H1 (cell line): ENCODE data around the gene APOC1. TPM values are rescaled to one million over a fixed set of nuclear protein-coding genes. Genes with fewer than 3 reads are reported as not detected.

Experiments
- CTCF ChIA-PET: fragments of 300-600 bp; sonication (Branson Sonifier 250); formaldehyde crosslinking; loops from one replicate; lab custom pipeline; 2021; ENCODE audit not compliant: partially characterized antibody; lab: Charles Lee
- POLR2A ChIA-PET: fragments of 300-600 bp; sonication (Branson Sonifier 250); formaldehyde crosslinking; loops from one replicate; lab custom pipeline; 2021; ENCODE audit warnings: inconsistent platforms; ENCODE audit not compliant: partially characterized antibody; lab: Charles Lee
- DNase-seq, 2 experiments: peaks; one replicate each; pipeline versions ENCODE4 v3.0.0 to v3.0.0-alpha.2; 2010 to 2022; ENCODE audit warnings: low spot score in 2 of 2, low read depth in 1 of 2, mixed read lengths in 1 of 2
- FAIRE-seq: peaks from 2 replicates; lab custom pipeline; 2011; peaks lifted over from hg19 to GRCh38; lab: Jason Lieb, UNC
- H2AFZ ChIP-seq: 2 replicates; pipeline ENCODE4 v1.8.1; 2012; ENCODE audit warnings: low read length, inconsistent platforms
- H2AK5ac ChIP-seq: 2 replicates; pipeline ENCODE4 v1.6.1; 2013; ENCODE audit warnings: low read depth, low read length
- H2BK120ac ChIP-seq: replicated peaks from 2 replicates; pipeline ENCODE3; 2013; ENCODE audit warnings: low read depth, low read length, inconsistent platforms
- H2BK12ac ChIP-seq: 2 replicates; pipeline ENCODE4 v1.6.1; 2013; ENCODE audit warnings: low read depth, low read length
- H2BK15ac ChIP-seq: 2 replicates; pipeline ENCODE4 v1.6.1; 2013; ENCODE audit warnings: low read length
- H2BK20ac ChIP-seq: 2 replicates; pipeline ENCODE4 v1.6.1; 2013; ENCODE audit warnings: low read length
- H2BK5ac ChIP-seq: 2 replicates; pipeline ENCODE4 v1.6.1; 2013; ENCODE audit warnings: low read depth, low read length
- H3K14ac ChIP-seq: 2 replicates; pipeline ENCODE4 v1.6.1; 2013; ENCODE audit warnings: inconsistent platforms; ENCODE audit not compliant: insufficient read length
- H3K18ac ChIP-seq: 2 replicates; pipeline ENCODE4 v1.6.1; 2013; ENCODE audit warnings: low read length; ENCODE audit errors: extremely low read depth
- H3K23ac ChIP-seq: 2 replicates; pipeline ENCODE4 v1.6.1; 2013; ENCODE audit warnings: inconsistent platforms; ENCODE audit not compliant: insufficient read length
- H3K23me2 ChIP-seq: 2 replicates; pipeline ENCODE4 v1.6.1; 2013; ENCODE audit warnings: low read depth, low read length
- H3K27ac ChIP-seq: 2 replicates; pipeline ENCODE4 v1.6.1; 2011; ENCODE audit warnings: low read depth, low read length, inconsistent platforms
- H3K27me3 ChIP-seq, 4 experiments: replicated peaks in 1 of 4; 1 replicate in 1 of 4; 2 replicates in 3 of 4; pipeline versions ENCODE4 v1.6.1 to v1.8.1; 2011 to 2013; ENCODE audit warnings: low read length in 3 of 4, mild to moderate bottlenecking in 3 of 4, inconsistent platforms in 2 of 4, mixed read lengths in 2 of 4, moderate library complexity in 1 of 4; ENCODE audit not compliant: control insufficient read depth in 3 of 4, insufficient read depth in 3 of 4; ENCODE audit errors: extremely low read depth in 1 of 4
- H3K36me3 ChIP-seq, 4 experiments: 2 replicates each; pipeline versions ENCODE4 v1.6.1 to v1.8.1; 2011 to 2013; ENCODE audit warnings: mild to moderate bottlenecking in 4 of 4, low read length in 3 of 4, moderate library complexity in 2 of 4, control low read depth in 1 of 4, inconsistent platforms in 1 of 4; ENCODE audit not compliant: insufficient read depth in 4 of 4, control insufficient read depth in 2 of 4
- H3K4ac ChIP-seq: replicated peaks from 2 replicates; pipeline ENCODE3; 2013; ENCODE audit warnings: low read length, low read depth, mixed read lengths, inconsistent platforms; ENCODE audit not compliant: insufficient read length
- H3K4me1 ChIP-seq, 4 experiments: replicated peaks in 1 of 4; 1 replicate in 1 of 4; 2 replicates in 3 of 4; pipeline versions ENCODE4 v1.6.1 to v1.8.1; 2011 to 2013; ENCODE audit warnings: low read length in 3 of 4, inconsistent platforms in 2 of 4, mixed read lengths in 1 of 4; ENCODE audit not compliant: insufficient read depth in 4 of 4, control insufficient read depth in 3 of 4
- H3K4me2 ChIP-seq, 2 experiments: 2 replicates each; pipeline versions ENCODE4 v1.6.1 to v1.8.1; 2011 to 2013; ENCODE audit warnings: low read depth in 2 of 2, low read length in 2 of 2, control low read depth in 1 of 2, inconsistent platforms in 1 of 2, mild to moderate bottlenecking in 1 of 2; ENCODE audit not compliant: insufficient read depth in 1 of 2
- H3K4me3 ChIP-seq, 4 experiments: fragments of 200-600, 300-600 bp in 1 of 4; sonication (generic), shearing (Covaris generic), sonication (Bioruptor Twin) in 1 of 4; 2 replicates each; pipeline versions ENCODE4 v1.5.1 to v1.8.1; 2011 to 2016; ENCODE audit warnings: low read length in 4 of 4, low read depth in 3 of 4, control low read depth in 2 of 4, inconsistent platforms in 2 of 4, mild to moderate bottlenecking in 2 of 4, mixed read lengths in 1 of 4, moderate library complexity in 1 of 4; ENCODE audit not compliant: insufficient read depth in 2 of 4; ENCODE audit errors: extremely low read depth in 1 of 4
- H3K56ac ChIP-seq: replicated peaks from 2 replicates; pipeline ENCODE3; 2013; ENCODE audit warnings: low read depth, mild to moderate bottlenecking, mixed read lengths, low read length, inconsistent platforms; ENCODE audit not compliant: insufficient read length
- H3K79me1 ChIP-seq: 2 replicates; pipeline ENCODE4 v1.6.1; 2013; ENCODE audit warnings: low read depth, low read length, control low read depth
- H3K79me2 ChIP-seq, 2 experiments: 2 replicates each; pipeline versions ENCODE4 v1.6.1 to v1.8.1; 2012 to 2013; ENCODE audit warnings: low read length in 2 of 2, mild to moderate bottlenecking in 2 of 2, inconsistent platforms in 1 of 2; ENCODE audit not compliant: insufficient read depth in 2 of 2, control insufficient read depth in 1 of 2
- H3K9ac ChIP-seq, 4 experiments: replicated peaks in 1 of 4; 1 replicate in 1 of 4; 2 replicates in 3 of 4; pipeline versions ENCODE4 v1.6.1 to v1.8.1; 2011 to 2013; ENCODE audit warnings: low read depth in 3 of 4, low read length in 3 of 4, control low read depth in 2 of 4, mild to moderate bottlenecking in 2 of 4, moderate library complexity in 2 of 4, inconsistent platforms in 1 of 4; ENCODE audit errors: extremely low read depth in 1 of 4
- H3K9me3 ChIP-seq, 2 experiments: 2 replicates each; pipeline versions ENCODE4 v1.6.1 to v1.8.1; 2012 to 2013; ENCODE audit warnings: mild to moderate bottlenecking in 2 of 2, moderate library complexity in 2 of 2, control low read depth in 1 of 2, inconsistent platforms in 1 of 2, low read depth in 1 of 2, low read length in 1 of 2, mixed read lengths in 1 of 2; ENCODE audit not compliant: insufficient read depth in 2 of 2
- H4K20me1 ChIP-seq, 2 experiments: replicated peaks in 1 of 2; 2 replicates each; pipeline versions ENCODE3 to v1.8.1; 2011 to 2013; ENCODE audit warnings: inconsistent platforms in 2 of 2, low read length in 2 of 2, mild to moderate bottlenecking in 1 of 2; ENCODE audit not compliant: insufficient read depth in 2 of 2, control insufficient read depth in 1 of 2
- H4K5ac ChIP-seq: 2 replicates; pipeline ENCODE4 v1.6.1; 2013; ENCODE audit warnings: low read length, low read depth, mixed read lengths, inconsistent platforms; ENCODE audit not compliant: insufficient read length
- H4K8ac ChIP-seq: 2 replicates; pipeline ENCODE4 v1.8.0; 2013; ENCODE audit warnings: mild to moderate bottlenecking, moderate library complexity, low read length, inconsistent platforms; ENCODE audit not compliant: insufficient read depth; ENCODE audit errors: extremely low read depth
- H4K91ac ChIP-seq: replicated peaks from 2 replicates; pipeline ENCODE3; 2013; ENCODE audit warnings: low read length, mixed read lengths, inconsistent platforms; ENCODE audit not compliant: insufficient read length
- BRCA1 ChIP-seq: IDR thresholded peaks from 2 replicates; pipeline ENCODE4 v1.6.1; 2012; ENCODE audit warnings: low read depth, low read length, improper control_type of control experiment
- CBX5 ChIP-seq: fragments of 300-800, 300-1000 bp; sonication (generic); IDR thresholded peaks from 2 replicates; pipeline ENCODE4 v1.7.1; 2016; ENCODE audit warnings: antibody characterized with exemption, low read length, low read depth
- CREB1 ChIP-seq: IDR thresholded peaks from 2 replicates; pipeline ENCODE4 v1.6.1; 2012; ENCODE audit warnings: inconsistent platforms
- CTCF ChIP-seq, 3 experiments: IDR thresholded peaks; 1 replicate in 2 of 3; 2 replicates in 1 of 3; pipeline versions ENCODE4 v1.5.1 to v1.6.1; 2011; ENCODE audit warnings: low read length in 3 of 3, mild to moderate bottlenecking in 3 of 3, inconsistent platforms in 2 of 3, low read depth in 1 of 3, moderate library complexity in 1 of 3; ENCODE audit not compliant: insufficient read depth in 1 of 3; ENCODE audit errors: control extremely low read depth in 1 of 3
- KDM5A ChIP-seq: fragments of 200-600 bp; IDR thresholded peaks from 2 replicates; pipeline ENCODE4 v1.7.1; 2012; ENCODE audit warnings: mild to moderate bottlenecking, low read length, inconsistent platforms, mixed read lengths
- SIN3A ChIP-seq, 2 experiments: IDR thresholded peaks in 1 of 2; conservative IDR thresholded peaks in 1 of 2; 2 replicates each; pipeline ENCODE4 v1.6.1; 2011 to 2012; ENCODE audit warnings: low read length in 2 of 2, improper control_type of control experiment in 1 of 2, low read depth in 1 of 2, mild to moderate bottlenecking in 1 of 2
- SIRT6 ChIP-seq: IDR thresholded peaks from one replicate; pipeline ENCODE4 v1.7.1; 2012; ENCODE audit warnings: low read length, inconsistent platforms
- TAF1 ChIP-seq: IDR thresholded peaks from 2 replicates; pipeline ENCODE4 v1.6.1; 2011; ENCODE audit warnings: mild to moderate bottlenecking, low read depth, low read length
- WGBS, 2 experiments: shearing (Covaris generic) in 1 of 2; methylation state at CpG; one replicate each; pipeline versions ENCODE4 v1.1.6 to v1.1.7; 2013 to 2015; ENCODE audit warnings: low lambda C conversion rate in 2 of 2, mixed read lengths in 2 of 2, inconsistent platforms in 1 of 2, low coverage in 1 of 2, missing lambda C conversion rate in 1 of 2; ENCODE audit not compliant: insufficient replicate concordance in 2 of 2, insufficient coverage in 1 of 2, insufficient read length in 1 of 2; ENCODE audit errors: extremely low coverage in 1 of 2, missing lambda C conversion rate in 1 of 2; 5-methylcytosine and 5-hydroxymethylcytosine counted together
- polyA plus RNA-seq, 7 experiments: library from polyadenylated mRNA; depleted of rRNA in 3 of 7; stranded (reverse) in 5 of 7; unstranded in 2 of 7; fragments of >200 nt in 5 of 7; fragments of 200-250 nt in 2 of 7; gene quantifications; 1 replicate in 5 of 7; 2 replicates in 1 of 7; 4 replicates in 1 of 7; pipeline versions ENCODE4 v1.2.1 to v1.2.3, GENCODE V29; 2011 to 2013; ENCODE audit warnings: missing spikeins in 2 of 7, mixed read lengths in 2 of 7
- total RNA-seq: library from RNA; stranded (reverse); fragmentation: NEBNext Ultra II Directional; extraction: Animal tissue kit (Norgen Biotek cat#: 25700); gene quantifications from 2 replicates; pipeline ENCODE4 v1.2.1, GENCODE V29; 2021

The APOC1 gene
- total and polyA plus RNA-seq, 2 of the 8 experiments (the other 6 are each of a cell fraction or from before 2014, with no cell fraction given): 55.8 to 78.2 TPM

GRCh38 chr19:44908074-44908835, 6.2 kb upstream of the APOC1 start:
- no peak overlapping the region for H2AFZ ChIP-seq
- no peak overlapping the region for H4K5ac ChIP-seq
- H3K56ac ChIP-seq: no peak overlapping the region
- H3K23ac ChIP-seq: no peak overlapping the region
- no peak overlapping the region for H2BK5ac ChIP-seq
- H3K27ac ChIP-seq: no peak overlapping the region
- H2AK5ac ChIP-seq: no peak overlapping the region
- H4K8ac ChIP-seq: no peak overlapping the region; the same call in 1 of the 2 replicates
- no peak overlapping the region for H2BK20ac ChIP-seq
- H3K36me3 ChIP-seq: peaks cover 9 to 27% (median 19%) of the 10 kb centered on the region in 4 experiments; a peak in 7 of 8 replicates
- no peaks in the 10 kb centered on the region for H3K27me3 ChIP-seq
- H2BK120ac ChIP-seq: no peak overlapping the region
- 91% methylated on average over 17 of the region's 46 CpGs; no CpG with 5 or more reads in 1 of the 2 experiments for WGBS, 2 experiments
- H3K79me2 ChIP-seq: peaks cover 0 to 11% of the 10 kb centered on the region in 2 experiments; a peak in 1 of 4 replicates
- no peak overlapping the region for H3K4me3 ChIP-seq
- no peak overlapping the region for H2BK12ac ChIP-seq
- no peak for DNase-seq
- H2BK15ac ChIP-seq: no peak overlapping the region
- POLR2A ChIA-PET: interaction anchor here (0.6 to 12.3 kb wide), 9 partner anchors 9 to 61 kb away, joined by 3 to 247 read pairs (median 6); partner anchors contain the start of genes CLPTM1 and TOMM40
- no peak overlapping the region for H3K4me2 ChIP-seq
- H3K4ac ChIP-seq: no peak overlapping the region
- H4K91ac ChIP-seq: no peak overlapping the region
- no peak overlapping the region for H3K9ac ChIP-seq
- FAIRE-seq: no peak
- H4K20me1 ChIP-seq: peaks cover 0 to 19% of the 10 kb centered on the region in 2 experiments
- no peak overlapping the region for H3K18ac ChIP-seq
- no peak overlapping the region for H3K14ac ChIP-seq
- peaks cover 0 to 14% (median 8%) of the 10 kb centered on the region in 4 experiments; a peak in 6 of 7 replicates for H3K4me1 ChIP-seq
- CTCF ChIA-PET: interaction anchor here (0.6 to 15.2 kb wide), 6 partner anchors 16 to 1706 kb away, joined by 3 to 201 read pairs (median 4); partner anchors contain the start of gene CLPTM1
- H3K23me2 ChIP-seq: peaks cover 3% of the 10 kb centered on the region; the same call in 1 of the 2 replicates
- no peaks in the 10 kb centered on the region; the same call in 1 of the 2 replicates for H3K79me1 ChIP-seq
- no peaks in the 10 kb centered on the region for H3K9me3 ChIP-seq
- TF ChIP-seq TAF1 (no peak), SIRT6 (no peak), SIN3A (conservative IDR thresholded peaks at IDR 0.05 in 1 of 2, IDR thresholded peaks at IDR 0.05 in 1 of 2; ENCODE audit: low read depth in 1 of 2, low read length in 2 of 2) (no peak), CBX5 (no peak), CREB1 (no peak), KDM5A (no peak), CTCF (IDR thresholded peaks at IDR 0.05; ENCODE audit: control extremely low read depth in 1 of 3, insufficient read depth in 1 of 3, low read depth in 1 of 3, low read length in 3 of 3) (no peak), BRCA1 (no peak)
